GM23338 (cell line): Measurements from ENCODE around the gene RNF4. TPM values are rescaled to one million over a fixed set of nuclear protein-coding genes. Genes with fewer than 3 reads are reported as not detected.

Experiments used
- ATAC-seq: fragments of 200-7000 bp; cut with Tn5 transposase; 3 replicates; pipeline ENCODE4 v1.9.1; 2020
- DNase-seq: peaks from one replicate; pipeline ENCODE4 v3.0.0-alpha.2; 2015; ENCODE audit warnings: low spot score
- H2AFZ ChIP-seq: fragments of 200-600 bp; sonication (generic); 2 replicates; pipeline ENCODE4 v1.8.0; 2016; ENCODE audit warnings: antibody characterized with exemption, mild to moderate bottlenecking, moderate library complexity
- H3F3A ChIP-seq: fragments of 200-600 bp; sonication (generic); replicated peaks from 2 replicates; pipeline ENCODE4 v1.8.0; 2017; ENCODE audit warnings: antibody characterized with exemption, mixed run types, low read depth
- H3K27ac ChIP-seq: fragments of 200-600 bp; sonication (generic); 2 replicates; pipeline ENCODE4 v1.6.1; 2016; ENCODE audit warnings: low read depth
- H3K27me3 ChIP-seq: fragments of 200-600 bp; sonication (generic); 2 replicates; pipeline ENCODE4 v1.8.0; 2016; ENCODE audit warnings: mild to moderate bottlenecking, mixed run types, moderate library complexity; ENCODE audit not compliant: insufficient read depth
- H3K36me3 ChIP-seq: fragments of 200-600 bp; sonication (generic); 2 replicates; pipeline ENCODE4 v1.8.0; 2016; ENCODE audit warnings: mild to moderate bottlenecking; ENCODE audit not compliant: insufficient read depth
- H3K4me1 ChIP-seq: fragments of 200-600 bp; sonication (generic); 2 replicates; pipeline ENCODE4 v1.8.0; 2016; ENCODE audit warnings: mild to moderate bottlenecking, moderate library complexity; ENCODE audit not compliant: insufficient read depth
- H3K4me2 ChIP-seq: fragments of 200-600 bp; sonication (generic); 2 replicates; pipeline ENCODE4 v1.7.1; 2017; ENCODE audit warnings: mixed run types
- H3K4me3 ChIP-seq: fragments of 200-600 bp; sonication (generic); 2 replicates; pipeline ENCODE4 v1.6.1; 2016; ENCODE audit warnings: mixed run types
- H3K79me2 ChIP-seq: fragments of 200-600 bp; sonication (generic); replicated peaks from 2 replicates; pipeline ENCODE4 v1.8.0; 2017; ENCODE audit warnings: mild to moderate bottlenecking; ENCODE audit not compliant: insufficient read depth
- H3K9me2 ChIP-seq: fragments of 200-600 bp; sonication (generic); 2 replicates; pipeline ENCODE4 v1.8.0; 2017; ENCODE audit not compliant: insufficient read depth
- H4K20me1 ChIP-seq: fragments of 200-600 bp; sonication (generic); replicated peaks from 2 replicates; pipeline ENCODE4 v1.8.0; 2017; ENCODE audit warnings: mild to moderate bottlenecking; ENCODE audit not compliant: insufficient read depth
- H3K27ac Mint-ChIP-seq: 2 replicates; pipeline ENCODE4 v1.8.0; 2020; ENCODE audit warnings: inconsistent platforms, mild to moderate bottlenecking, moderate library complexity, mixed read lengths
- H3K27me3 Mint-ChIP-seq: 3 replicates; pipeline ENCODE4 v1.8.0; 2022; ENCODE audit warnings: low read depth, mild to moderate bottlenecking, moderate library complexity, mixed read lengths, inconsistent platforms; ENCODE audit not compliant: insufficient read depth, poor library complexity
- H3K36me3 Mint-ChIP-seq: 3 replicates; pipeline ENCODE4 v1.8.0; 2021; ENCODE audit warnings: low read depth, mild to moderate bottlenecking, inconsistent platforms, moderate library complexity, mixed read lengths
- H3K4me1 Mint-ChIP-seq: 3 replicates; pipeline ENCODE4 v1.8.0; 2020; ENCODE audit warnings: mild to moderate bottlenecking, inconsistent platforms, mixed read lengths
- H3K4me3 Mint-ChIP-seq: 3 replicates; pipeline ENCODE4 v1.8.0; 2021; ENCODE audit warnings: moderate library complexity, mild to moderate bottlenecking, inconsistent platforms, mixed read lengths
- H3K9me3 Mint-ChIP-seq: 3 replicates; pipeline ENCODE4 v1.8.0; 2020; ENCODE audit warnings: moderate library complexity, mild to moderate bottlenecking, inconsistent platforms, mixed read lengths
- CREB1 ChIP-seq: fragments of 250-450 bp; sonication (Bioruptor Pico); IDR thresholded peaks from 2 replicates; pipeline ENCODE4 v1.5.0; 2020; ENCODE audit warnings: low read depth, mild to moderate bottlenecking, moderate library complexity
- EZH2phosphoT487 ChIP-seq: fragments of 200-600 bp; sonication (generic); IDR thresholded peaks from one replicate; pipeline ENCODE4 v1.8.1; 2018; ENCODE audit warnings: antibody characterized with exemption; ENCODE audit not compliant: unreplicated experiment
- JUNB ChIP-seq: IDR thresholded peaks from one replicate; pipeline ENCODE4 v1.6.1; 2016; ENCODE audit warnings: antibody characterized with exemption; ENCODE audit not compliant: unreplicated experiment
- NANOG ChIP-seq: IDR thresholded peaks from 2 replicates; pipeline ENCODE4 v1.6.1; 2016; ENCODE audit warnings: antibody characterized with exemption, borderline replicate concordance
- POLR2AphosphoS5 ChIP-seq: IDR thresholded peaks from 2 replicates; pipeline ENCODE4 v1.6.1; 2016; ENCODE audit warnings: antibody characterized with exemption, low read depth
- ZNF114 ChIP-seq: fragments of 250-450 bp; sonication (Bioruptor Pico); IDR thresholded peaks from 2 replicates; pipeline ENCODE4 v1.5.0; 2020; ENCODE audit warnings: mild to moderate bottlenecking, moderate library complexity
- ZNF331 ChIP-seq: fragments of 250-450 bp; sonication (Bioruptor Pico); IDR thresholded peaks from 2 replicates; pipeline ENCODE4 v1.5.0; 2020; ENCODE audit warnings: low read depth, mild to moderate bottlenecking, moderate library complexity
- polyA plus RNA-seq: library from polyadenylated mRNA; unstranded; fragments of >200 nt; fragmentation: Nextera tagmentation; extraction: Ambion mirVana; gene quantifications from 2 replicates; pipeline ENCODE4 v1.2.1, GENCODE V29; 2016
- total RNA-seq: library from RNA; depleted of rRNA; stranded (reverse); fragments of >200 nt; shearing (Covaris generic); gene quantifications from 2 replicates; pipeline ENCODE4 v1.2.3, GENCODE V29; 2014
- TF ChIP-seq, protein P1 (sequence below): IDR thresholded peaks from one replicate; pipeline ENCODE4 v1.6.1; 2018; ENCODE audit warnings: antibody characterized with exemption; ENCODE audit not compliant: unreplicated experiment
- TF ChIP-seq, protein P2 (sequence below), 2 experiments: fragments of 200-600 bp in 1 of 2; sonication (generic) in 1 of 2; conservative IDR thresholded peaks; 2 replicates each; pipeline versions ENCODE4 v1.5.1 to v1.6.1; 2016 to 2017; ENCODE audit warnings: antibody characterized with exemption in 2 of 2, low read depth in 2 of 2, mild to moderate bottlenecking in 2 of 2, moderate library complexity in 1 of 2
- TF ChIP-seq, protein P3 (sequence below): fragments of 250-450 bp; sonication (Bioruptor Pico); IDR thresholded peaks from 2 replicates; pipeline ENCODE4 v1.5.0; 2020; ENCODE audit warnings: mild to moderate bottlenecking, moderate library complexity

The RNF4 gene
- total and polyA plus RNA-seq, 2 experiments from 2014 or later, result 47.7 to 77.2 TPM

DNA sequence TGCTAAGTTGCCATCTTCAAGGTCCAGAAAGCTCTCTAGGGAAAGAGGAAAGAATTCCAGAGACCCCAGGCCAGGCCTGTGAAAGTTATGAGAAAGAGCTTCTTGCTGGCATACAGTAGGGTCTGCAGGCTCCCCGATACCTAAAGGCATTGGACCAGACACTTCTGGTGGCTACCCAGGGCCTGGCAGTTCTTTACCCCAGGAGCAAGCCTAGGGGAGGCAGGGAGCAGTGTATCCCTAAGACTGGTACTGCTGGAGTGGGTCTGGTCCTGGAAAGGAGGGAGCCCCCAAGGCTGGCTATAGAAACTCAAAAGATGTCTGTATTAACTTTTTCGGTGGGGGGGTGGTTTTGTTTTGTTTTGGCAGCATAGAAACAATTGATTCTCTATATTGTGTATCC is 47.7 kb downstream of the RNF4 start (continued):
- TF ChIP-seq, protein P1, sequence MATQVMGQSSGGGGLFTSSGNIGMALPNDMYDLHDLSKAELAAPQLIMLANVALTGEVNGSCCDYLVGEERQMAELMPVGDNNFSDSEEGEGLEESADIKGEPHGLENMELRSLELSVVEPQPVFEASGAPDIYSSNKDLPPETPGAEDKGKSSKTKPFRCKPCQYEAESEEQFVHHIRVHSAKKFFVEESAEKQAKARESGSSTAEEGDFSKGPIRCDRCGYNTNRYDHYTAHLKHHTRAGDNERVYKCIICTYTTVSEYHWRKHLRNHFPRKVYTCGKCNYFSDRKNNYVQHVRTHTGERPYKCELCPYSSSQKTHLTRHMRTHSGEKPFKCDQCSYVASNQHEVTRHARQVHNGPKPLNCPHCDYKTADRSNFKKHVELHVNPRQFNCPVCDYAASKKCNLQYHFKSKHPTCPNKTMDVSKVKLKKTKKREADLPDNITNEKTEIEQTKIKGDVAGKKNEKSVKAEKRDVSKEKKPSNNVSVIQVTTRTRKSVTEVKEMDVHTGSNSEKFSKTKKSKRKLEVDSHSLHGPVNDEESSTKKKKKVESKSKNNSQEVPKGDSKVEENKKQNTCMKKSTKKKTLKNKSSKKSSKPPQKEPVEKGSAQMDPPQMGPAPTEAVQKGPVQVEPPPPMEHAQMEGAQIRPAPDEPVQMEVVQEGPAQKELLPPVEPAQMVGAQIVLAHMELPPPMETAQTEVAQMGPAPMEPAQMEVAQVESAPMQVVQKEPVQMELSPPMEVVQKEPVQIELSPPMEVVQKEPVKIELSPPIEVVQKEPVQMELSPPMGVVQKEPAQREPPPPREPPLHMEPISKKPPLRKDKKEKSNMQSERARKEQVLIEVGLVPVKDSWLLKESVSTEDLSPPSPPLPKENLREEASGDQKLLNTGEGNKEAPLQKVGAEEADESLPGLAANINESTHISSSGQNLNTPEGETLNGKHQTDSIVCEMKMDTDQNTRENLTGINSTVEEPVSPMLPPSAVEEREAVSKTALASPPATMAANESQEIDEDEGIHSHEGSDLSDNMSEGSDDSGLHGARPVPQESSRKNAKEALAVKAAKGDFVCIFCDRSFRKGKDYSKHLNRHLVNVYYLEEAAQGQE, result no peak
- TF ChIP-seq, protein P2, sequence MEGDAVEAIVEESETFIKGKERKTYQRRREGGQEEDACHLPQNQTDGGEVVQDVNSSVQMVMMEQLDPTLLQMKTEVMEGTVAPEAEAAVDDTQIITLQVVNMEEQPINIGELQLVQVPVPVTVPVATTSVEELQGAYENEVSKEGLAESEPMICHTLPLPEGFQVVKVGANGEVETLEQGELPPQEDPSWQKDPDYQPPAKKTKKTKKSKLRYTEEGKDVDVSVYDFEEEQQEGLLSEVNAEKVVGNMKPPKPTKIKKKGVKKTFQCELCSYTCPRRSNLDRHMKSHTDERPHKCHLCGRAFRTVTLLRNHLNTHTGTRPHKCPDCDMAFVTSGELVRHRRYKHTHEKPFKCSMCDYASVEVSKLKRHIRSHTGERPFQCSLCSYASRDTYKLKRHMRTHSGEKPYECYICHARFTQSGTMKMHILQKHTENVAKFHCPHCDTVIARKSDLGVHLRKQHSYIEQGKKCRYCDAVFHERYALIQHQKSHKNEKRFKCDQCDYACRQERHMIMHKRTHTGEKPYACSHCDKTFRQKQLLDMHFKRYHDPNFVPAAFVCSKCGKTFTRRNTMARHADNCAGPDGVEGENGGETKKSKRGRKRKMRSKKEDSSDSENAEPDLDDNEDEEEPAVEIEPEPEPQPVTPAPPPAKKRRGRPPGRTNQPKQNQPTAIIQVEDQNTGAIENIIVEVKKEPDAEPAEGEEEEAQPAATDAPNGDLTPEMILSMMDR (conservative IDR thresholded peaks at IDR 0.05; ENCODE audit: low read depth in 2 of 2), result no peak

DNA sequence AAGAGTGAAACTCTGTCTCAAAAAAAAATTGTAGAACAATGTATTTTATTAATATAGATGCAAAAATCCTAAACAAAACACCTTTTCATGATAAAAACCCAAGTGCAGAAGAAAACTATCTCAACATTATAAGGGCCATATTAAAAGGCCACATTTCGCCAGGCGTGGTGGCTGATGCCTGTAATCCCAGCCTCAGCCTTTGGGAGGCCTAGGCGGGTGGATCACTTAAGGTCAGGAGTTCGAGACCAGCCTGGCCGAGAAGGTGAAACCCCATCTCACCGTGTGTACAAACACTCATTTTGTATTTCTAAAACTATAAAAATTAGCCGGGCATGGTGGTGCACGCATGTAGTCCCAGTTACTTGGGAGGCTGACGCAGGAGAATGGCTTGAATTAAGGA is 57.7 kb downstream of the RNF4 start:
- H3K4me1 Mint-ChIP-seq, result no peaks in the 10 kb centered on the region
- TF ChIP-seq NANOG, result no peak
- TF ChIP-seq ZNF331, result no peak
- TF ChIP-seq JUNB, result no peak
- no peak for TF ChIP-seq EZH2phosphoT487
- no peak for TF ChIP-seq POLR2AphosphoS5
- no peak for TF ChIP-seq CREB1 (CRISPR knock-in tag)
- TF ChIP-seq, protein P3, sequence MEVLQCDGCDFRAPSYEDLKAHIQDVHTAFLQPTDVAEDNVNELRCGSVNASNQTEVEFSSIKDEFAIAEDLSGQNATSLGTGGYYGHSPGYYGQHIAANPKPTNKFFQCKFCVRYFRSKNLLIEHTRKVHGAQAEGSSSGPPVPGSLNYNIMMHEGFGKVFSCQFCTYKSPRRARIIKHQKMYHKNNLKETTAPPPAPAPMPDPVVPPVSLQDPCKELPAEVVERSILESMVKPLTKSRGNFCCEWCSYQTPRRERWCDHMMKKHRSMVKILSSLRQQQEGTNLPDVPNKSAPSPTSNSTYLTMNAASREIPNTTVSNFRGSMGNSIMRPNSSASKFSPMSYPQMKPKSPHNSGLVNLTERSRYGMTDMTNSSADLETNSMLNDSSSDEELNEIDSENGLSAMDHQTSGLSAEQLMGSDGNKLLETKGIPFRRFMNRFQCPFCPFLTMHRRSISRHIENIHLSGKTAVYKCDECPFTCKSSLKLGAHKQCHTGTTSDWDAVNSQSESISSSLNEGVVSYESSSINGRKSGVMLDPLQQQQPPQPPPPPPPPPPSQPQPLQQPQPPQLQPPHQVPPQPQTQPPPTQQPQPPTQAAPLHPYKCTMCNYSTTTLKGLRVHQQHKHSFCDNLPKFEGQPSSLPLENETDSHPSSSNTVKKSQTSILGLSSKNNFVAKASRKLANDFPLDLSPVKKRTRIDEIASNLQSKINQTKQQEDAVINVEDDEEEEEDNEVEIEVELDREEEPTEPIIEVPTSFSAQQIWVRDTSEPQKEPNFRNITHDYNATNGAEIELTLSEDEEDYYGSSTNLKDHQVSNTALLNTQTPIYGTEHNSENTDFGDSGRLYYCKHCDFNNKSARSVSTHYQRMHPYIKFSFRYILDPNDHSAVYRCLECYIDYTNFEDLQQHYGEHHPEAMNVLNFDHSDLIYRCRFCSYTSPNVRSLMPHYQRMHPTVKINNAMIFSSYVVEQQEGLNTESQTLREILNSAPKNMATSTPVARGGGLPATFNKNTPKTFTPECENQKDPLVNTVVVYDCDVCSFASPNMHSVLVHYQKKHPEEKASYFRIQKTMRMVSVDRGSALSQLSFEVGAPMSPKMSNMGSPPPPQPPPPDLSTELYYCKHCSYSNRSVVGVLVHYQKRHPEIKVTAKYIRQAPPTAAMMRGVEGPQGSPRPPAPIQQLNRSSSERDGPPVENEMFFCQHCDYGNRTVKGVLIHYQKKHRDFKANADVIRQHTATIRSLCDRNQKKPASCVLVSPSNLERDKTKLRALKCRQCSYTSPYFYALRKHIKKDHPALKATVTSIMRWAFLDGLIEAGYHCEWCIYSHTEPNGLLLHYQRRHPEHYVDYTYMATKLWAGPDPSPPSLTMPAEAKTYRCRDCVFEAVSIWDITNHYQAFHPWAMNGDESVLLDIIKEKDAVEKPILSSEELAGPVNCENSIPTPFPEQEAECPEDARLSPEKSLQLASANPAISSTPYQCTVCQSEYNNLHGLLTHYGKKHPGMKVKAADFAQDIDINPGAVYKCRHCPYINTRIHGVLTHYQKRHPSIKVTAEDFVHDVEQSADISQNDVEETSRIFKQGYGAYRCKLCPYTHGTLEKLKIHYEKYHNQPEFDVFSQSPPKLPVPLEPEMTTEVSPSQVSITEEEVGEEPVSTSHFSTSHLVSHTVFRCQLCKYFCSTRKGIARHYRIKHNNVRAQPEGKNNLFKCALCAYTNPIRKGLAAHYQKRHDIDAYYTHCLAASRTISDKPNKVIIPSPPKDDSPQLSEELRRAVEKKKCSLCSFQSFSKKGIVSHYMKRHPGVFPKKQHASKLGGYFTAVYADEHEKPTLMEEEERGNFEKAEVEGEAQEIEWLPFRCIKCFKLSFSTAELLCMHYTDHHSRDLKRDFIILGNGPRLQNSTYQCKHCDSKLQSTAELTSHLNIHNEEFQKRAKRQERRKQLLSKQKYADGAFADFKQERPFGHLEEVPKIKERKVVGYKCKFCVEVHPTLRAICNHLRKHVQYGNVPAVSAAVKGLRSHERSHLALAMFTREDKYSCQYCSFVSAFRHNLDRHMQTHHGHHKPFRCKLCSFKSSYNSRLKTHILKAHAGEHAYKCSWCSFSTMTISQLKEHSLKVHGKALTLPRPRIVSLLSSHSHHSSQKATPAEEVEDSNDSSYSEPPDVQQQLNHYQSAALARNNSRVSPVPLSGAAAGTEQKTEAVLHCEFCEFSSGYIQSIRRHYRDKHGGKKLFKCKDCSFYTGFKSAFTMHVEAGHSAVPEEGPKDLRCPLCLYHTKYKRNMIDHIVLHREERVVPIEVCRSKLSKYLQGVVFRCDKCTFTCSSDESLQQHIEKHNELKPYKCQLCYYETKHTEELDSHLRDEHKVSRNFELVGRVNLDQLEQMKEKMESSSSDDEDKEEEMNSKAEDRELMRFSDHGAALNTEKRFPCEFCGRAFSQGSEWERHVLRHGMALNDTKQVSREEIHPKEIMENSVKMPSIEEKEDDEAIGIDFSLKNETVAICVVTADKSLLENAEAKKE (CRISPR knock-in tag), result no peak
- TF ChIP-seq, protein P1, result no peak
- TF ChIP-seq ZNF114 (CRISPR knock-in tag), result no peak

More for the DNA sequence above, 57.7 kb downstream of the RNF4 start:
- Histone ChIP-seq H3K36me3 (no peaks in the 10 kb centered on the region), H3K4me1 (no peaks in the 10 kb centered on the region), H2AFZ (no peak overlapping the region), H3K79me2 (no peaks in the 10 kb centered on the region), H3K4me3 (no peak overlapping the region), H3K4me2 (no peak overlapping the region), H3K9me2 (no peaks in the 10 kb centered on the region), H3K27ac (no peak overlapping the region), H3K27me3 (no peaks in the 10 kb centered on the region), H4K20me1 (no peaks in the 10 kb centered on the region), H3F3A (no peaks in the 10 kb centered on the region; the same call in 1 of the 2 replicates)
- Mint-ChIP-seq H3K27me3 (peaks cover 5% of the 10 kb centered on the region), H3K9me3 (no peaks in the 10 kb centered on the region; the same call in 2 of the 3 replicates), H3K4me3 (no peak overlapping the region), H3K27ac (no peak overlapping the region), H3K36me3 (no peaks in the 10 kb centered on the region)
- ATAC-seq (no peak), DNase-seq (peak; percentile 17)
